Measurements from ENCODE around the gene ST7.

GRCh38 chr7:117133125-117133524, 179.8 kb downstream of the ST7 start:
- TF ChIP-seq CTCF (IDR thresholded peaks at IDR 0.05): no peak
- no peak for TF ChIP-seq EZH2 (IDR thresholded peaks at IDR 0.05; ENCODE audit: borderline replicate concordance, insufficient read depth, low read depth, low read length, poor library complexity, severe bottlenecking)
